SK-N-SH treated with all-trans-retinoic acid at 6 μM for 48 hours (cell line): Measurements from ENCODE around the gene PRSS27.

Experiments used
- ATAC-seq: fragments of 200-7000 bp; cut with Tn5 transposase; 3 replicates; pipeline ENCODE4 v1.9.1; 2020; ENCODE audit warnings: mild to moderate bottlenecking, moderate library complexity
- BACH2 ChIP-seq: fragments of 250-450 bp; sonication (Bioruptor Pico); IDR thresholded peaks from 2 replicates; pipeline ENCODE4 v1.9.0; 2021; ENCODE audit warnings: mild to moderate bottlenecking, borderline replicate concordance
- CREB5 ChIP-seq: fragments of 250-450 bp; sonication (Bioruptor Pico); IDR thresholded peaks from 2 replicates; pipeline ENCODE4 v1.5.1; 2020; ENCODE audit warnings: low read depth, mild to moderate bottlenecking, moderate library complexity
- CSDC2 ChIP-seq: fragments of 250-450 bp; sonication (Bioruptor Pico); IDR thresholded peaks from 2 replicates; pipeline ENCODE4 v1.5.0; 2020; ENCODE audit warnings: mild to moderate bottlenecking, moderate library complexity
- ESRRG ChIP-seq: fragments of 250-450 bp; sonication (Bioruptor Pico); IDR thresholded peaks from 2 replicates; pipeline ENCODE4 v1.6.1; 2021; ENCODE audit warnings: mild to moderate bottlenecking
- GLIS3 ChIP-seq: fragments of 250-450 bp; sonication (Bioruptor Pico); IDR thresholded peaks from 2 replicates; pipeline ENCODE4 v1.5.0; 2020; ENCODE audit warnings: mild to moderate bottlenecking, moderate library complexity
- ISL1 ChIP-seq: fragments of 250-450 bp; sonication (Bioruptor Pico); IDR thresholded peaks from 2 replicates; pipeline ENCODE4 v2.1.2; 2022; ENCODE audit warnings: mild to moderate bottlenecking, moderate library complexity
- OSR1 ChIP-seq: fragments of 250-450 bp; sonication (Bioruptor Pico); IDR thresholded peaks from 2 replicates; pipeline ENCODE4 v1.8.0; 2022; ENCODE audit warnings: moderate library complexity, mild to moderate bottlenecking, inconsistent platforms
- RARB ChIP-seq: fragments of 250-450 bp; sonication (Bioruptor Pico); IDR thresholded peaks from 2 replicates; pipeline ENCODE4 v1.8.0; 2021; ENCODE audit warnings: mild to moderate bottlenecking, moderate library complexity
- SNAI2 ChIP-seq: fragments of 250-450 bp; sonication (Bioruptor Pico); IDR thresholded peaks from 2 replicates; pipeline ENCODE4 v1.5.0; 2020; ENCODE audit warnings: mild to moderate bottlenecking, moderate library complexity
- TCF4 ChIP-seq: fragments of 250-450 bp; sonication (Bioruptor Pico); IDR thresholded peaks from 2 replicates; pipeline ENCODE4 v1.8.0; 2021; ENCODE audit warnings: mild to moderate bottlenecking, moderate library complexity, borderline replicate concordance
- TOX ChIP-seq: fragments of 250-450 bp; sonication (Bioruptor Pico); IDR thresholded peaks from 2 replicates; pipeline ENCODE4 v1.8.0; 2021; ENCODE audit warnings: mild to moderate bottlenecking, moderate library complexity, borderline replicate concordance
- ZC3H10 ChIP-seq: fragments of 250-450 bp; sonication (Bioruptor Pico); IDR thresholded peaks from 2 replicates; pipeline ENCODE4 v1.5.1; 2021; ENCODE audit warnings: mild to moderate bottlenecking, moderate library complexity
- ZFP3 ChIP-seq: fragments of 250-450 bp; sonication (Bioruptor Pico); IDR thresholded peaks from 2 replicates; pipeline ENCODE4 v1.5.0; 2020; ENCODE audit warnings: mild to moderate bottlenecking, moderate library complexity
- ZNF565 ChIP-seq: fragments of 450-650 bp; formaldehyde crosslinking; conservative IDR thresholded peaks from 2 replicates; pipeline ENCODE4 v1.5.0; 2020; ENCODE audit warnings: low read depth, mild to moderate bottlenecking, moderate library complexity
- ZNF8 ChIP-seq: fragments of 450-650 bp; formaldehyde crosslinking; IDR thresholded peaks from 2 replicates; pipeline ENCODE4 v1.5.0; 2020; ENCODE audit warnings: mild to moderate bottlenecking, moderate library complexity
- TF ChIP-seq, protein P1 (sequence below): fragments of 250-450 bp; sonication (Bioruptor Pico); IDR thresholded peaks from 2 replicates; pipeline ENCODE4 v1.8.0; 2020; ENCODE audit warnings: mild to moderate bottlenecking, moderate library complexity, borderline replicate concordance
- TF ChIP-seq, protein P2 (sequence below): fragments of 250-450 bp; sonication (Bioruptor Pico); IDR thresholded peaks from 2 replicates; pipeline ENCODE4 v1.5.0; 2020; ENCODE audit warnings: mild to moderate bottlenecking, moderate library complexity
- TF ChIP-seq, protein P3 (sequence below): fragments of 250-450 bp; sonication (Bioruptor Pico); IDR thresholded peaks from 2 replicates; pipeline ENCODE4 v1.8.0; 2021; ENCODE audit warnings: low read depth, mild to moderate bottlenecking, moderate library complexity, borderline replicate concordance

PRSS27 gene

DNA sequence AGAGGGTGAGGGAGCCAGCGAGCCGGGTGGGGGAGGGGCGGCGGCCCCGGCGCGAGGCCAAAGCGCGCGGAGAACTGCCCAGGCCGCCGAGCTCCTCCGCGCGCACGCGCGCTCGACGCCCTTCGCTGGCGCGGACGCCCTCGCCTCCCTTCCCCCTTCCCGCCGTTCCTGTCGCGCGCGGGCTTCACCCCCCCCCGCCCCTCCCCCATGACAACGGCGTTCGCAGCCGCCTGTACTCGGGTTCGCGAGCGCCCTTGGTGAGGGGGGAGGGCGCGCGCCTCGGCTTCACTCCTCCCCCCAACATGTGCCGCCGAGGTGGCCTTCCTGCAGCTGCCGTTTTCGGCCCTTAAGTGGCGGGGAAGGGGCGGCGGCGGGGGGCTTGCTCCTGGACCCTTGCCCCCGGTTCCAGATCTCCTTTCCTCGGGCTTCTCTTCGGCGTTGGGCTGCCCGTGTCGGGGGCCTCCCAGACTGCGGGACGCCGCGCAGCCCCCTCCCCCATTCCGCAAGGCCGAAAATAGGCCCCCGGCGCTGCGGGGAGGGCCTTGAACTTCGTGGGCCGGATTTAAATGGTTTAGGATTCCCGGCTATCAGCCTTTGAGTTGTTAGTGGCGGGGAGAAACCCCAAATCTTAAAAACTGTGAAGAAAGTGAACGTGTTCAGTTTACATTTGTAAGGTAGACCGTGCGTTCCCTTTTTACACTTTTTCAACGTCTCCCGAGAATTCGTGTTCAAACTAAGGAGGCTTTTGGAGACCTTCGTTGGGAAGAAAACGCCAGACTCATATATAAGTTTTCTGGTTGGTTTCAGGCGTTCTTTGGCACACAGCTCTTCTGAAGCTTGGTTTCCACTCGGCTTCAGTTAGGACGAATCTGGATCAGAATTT, 33.1 kb upstream of the PRSS27 start:
- TF ChIP-seq GLIS3 (CRISPR knock-in tag) (no peak), ZC3H10 (0 out of 2 replicates have a peak, but pooled peaks have one; percentile 17)
- TF ChIP-seq, protein P1, sequence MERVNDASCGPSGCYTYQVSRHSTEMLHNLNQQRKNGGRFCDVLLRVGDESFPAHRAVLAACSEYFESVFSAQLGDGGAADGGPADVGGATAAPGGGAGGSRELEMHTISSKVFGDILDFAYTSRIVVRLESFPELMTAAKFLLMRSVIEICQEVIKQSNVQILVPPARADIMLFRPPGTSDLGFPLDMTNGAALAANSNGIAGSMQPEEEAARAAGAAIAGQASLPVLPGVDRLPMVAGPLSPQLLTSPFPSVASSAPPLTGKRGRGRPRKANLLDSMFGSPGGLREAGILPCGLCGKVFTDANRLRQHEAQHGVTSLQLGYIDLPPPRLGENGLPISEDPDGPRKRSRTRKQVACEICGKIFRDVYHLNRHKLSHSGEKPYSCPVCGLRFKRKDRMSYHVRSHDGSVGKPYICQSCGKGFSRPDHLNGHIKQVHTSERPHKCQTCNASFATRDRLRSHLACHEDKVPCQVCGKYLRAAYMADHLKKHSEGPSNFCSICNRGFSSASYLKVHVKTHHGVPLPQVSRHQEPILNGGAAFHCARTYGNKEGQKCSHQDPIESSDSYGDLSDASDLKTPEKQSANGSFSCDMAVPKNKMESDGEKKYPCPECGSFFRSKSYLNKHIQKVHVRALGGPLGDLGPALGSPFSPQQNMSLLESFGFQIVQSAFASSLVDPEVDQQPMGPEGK (CRISPR knock-in tag): peak; percentile 93; the same call in 1 of the 2 replicates
- ATAC-seq: peak; percentile 62

GRCh38 chr16:2752035-2752849, 32.2 kb upstream of the PRSS27 start, which contains the start of gene SRRM2:
Gene SRRM2 (plus strand): TSS chr16:2752638. CDS start chr16:2756365, 3,727 bp downstream.
- TF ChIP-seq, protein P2, sequence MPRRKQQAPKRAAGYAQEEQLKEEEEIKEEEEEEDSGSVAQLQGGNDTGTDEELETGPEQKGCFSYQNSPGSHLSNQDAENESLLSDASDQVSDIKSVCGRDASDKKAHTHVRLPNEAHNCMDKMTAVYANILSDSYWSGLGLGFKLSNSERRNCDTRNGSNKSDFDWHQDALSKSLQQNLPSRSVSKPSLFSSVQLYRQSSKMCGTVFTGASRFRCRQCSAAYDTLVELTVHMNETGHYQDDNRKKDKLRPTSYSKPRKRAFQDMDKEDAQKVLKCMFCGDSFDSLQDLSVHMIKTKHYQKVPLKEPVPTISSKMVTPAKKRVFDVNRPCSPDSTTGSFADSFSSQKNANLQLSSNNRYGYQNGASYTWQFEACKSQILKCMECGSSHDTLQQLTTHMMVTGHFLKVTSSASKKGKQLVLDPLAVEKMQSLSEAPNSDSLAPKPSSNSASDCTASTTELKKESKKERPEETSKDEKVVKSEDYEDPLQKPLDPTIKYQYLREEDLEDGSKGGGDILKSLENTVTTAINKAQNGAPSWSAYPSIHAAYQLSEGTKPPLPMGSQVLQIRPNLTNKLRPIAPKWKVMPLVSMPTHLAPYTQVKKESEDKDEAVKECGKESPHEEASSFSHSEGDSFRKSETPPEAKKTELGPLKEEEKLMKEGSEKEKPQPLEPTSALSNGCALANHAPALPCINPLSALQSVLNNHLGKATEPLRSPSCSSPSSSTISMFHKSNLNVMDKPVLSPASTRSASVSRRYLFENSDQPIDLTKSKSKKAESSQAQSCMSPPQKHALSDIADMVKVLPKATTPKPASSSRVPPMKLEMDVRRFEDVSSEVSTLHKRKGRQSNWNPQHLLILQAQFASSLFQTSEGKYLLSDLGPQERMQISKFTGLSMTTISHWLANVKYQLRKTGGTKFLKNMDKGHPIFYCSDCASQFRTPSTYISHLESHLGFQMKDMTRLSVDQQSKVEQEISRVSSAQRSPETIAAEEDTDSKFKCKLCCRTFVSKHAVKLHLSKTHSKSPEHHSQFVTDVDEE: peak; percentile 36
- TF ChIP-seq GLIS3 (CRISPR knock-in tag): peak; percentile 65; the same call in 1 of the 2 replicates
- TF ChIP-seq OSR1 (CRISPR knock-in tag): no peak
- TF ChIP-seq CSDC2 (CRISPR knock-in tag): peak; percentile 94; the same call in 1 of the 2 replicates
- peak; percentile 83 for TF ChIP-seq ZFP3 (CRISPR knock-in tag)
- ATAC-seq: peak; percentile 92

GRCh38 chr16:2751577-2752034, 31.6 kb upstream of the PRSS27 start:
- ATAC-seq: no peak
- TF ChIP-seq TOX (CRISPR knock-in tag): no peak
- TF ChIP-seq ISL1 (CRISPR knock-in tag): no peak
- TF ChIP-seq OSR1 (CRISPR knock-in tag): no peak
- TF ChIP-seq CREB5 (CRISPR knock-in tag): no peak
- no peak for TF ChIP-seq RARB (CRISPR knock-in tag)
- TF ChIP-seq, protein P1 (CRISPR knock-in tag): no peak
- no peak for TF ChIP-seq SNAI2
- TF ChIP-seq BACH2 (CRISPR knock-in tag): no peak

GRCh38 chr16:2749936-2750335, 29.9 kb upstream of the PRSS27 start:
- TF ChIP-seq ISL1 (CRISPR knock-in tag): no peak
- TF ChIP-seq CSDC2 (CRISPR knock-in tag): no peak
- no peak for TF ChIP-seq RARB (CRISPR knock-in tag)
- TF ChIP-seq TCF4: no peak
- no peak for TF ChIP-seq ZNF565 (CRISPR knock-in tag)
- ATAC-seq: no peak

DNA sequence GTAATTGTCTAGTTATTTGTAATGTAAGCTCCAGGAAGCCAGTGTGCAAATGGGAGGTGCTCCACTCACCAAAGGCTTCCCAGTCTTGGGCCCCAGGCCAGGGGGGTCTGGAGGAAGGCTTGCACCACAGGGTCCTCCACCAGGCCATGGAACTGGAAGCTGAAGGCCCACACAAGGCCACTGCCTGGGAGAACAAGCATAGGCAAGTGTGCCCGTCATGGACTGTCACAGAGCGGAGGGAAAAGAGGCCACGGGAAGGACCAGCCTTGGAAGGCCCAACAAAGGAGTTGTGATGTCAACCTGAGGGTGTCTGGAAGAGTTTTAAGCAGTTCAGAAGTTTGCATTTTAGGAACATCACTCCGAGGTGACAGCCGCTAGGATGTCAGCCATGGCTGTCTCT, 29.5 kb upstream of the PRSS27 start:
- no peak for ATAC-seq
- TF ChIP-seq TOX (CRISPR knock-in tag) (no peak), BACH2 (CRISPR knock-in tag) (no peak), ZNF565 (CRISPR knock-in tag) (no peak), ESRRG (no peak), OSR1 (CRISPR knock-in tag) (no peak), RARB (CRISPR knock-in tag) (no peak), ISL1 (CRISPR knock-in tag) (no peak), ZNF8 (CRISPR knock-in tag) (no peak), ZC3H10 (no peak)
- TF ChIP-seq, protein P3, sequence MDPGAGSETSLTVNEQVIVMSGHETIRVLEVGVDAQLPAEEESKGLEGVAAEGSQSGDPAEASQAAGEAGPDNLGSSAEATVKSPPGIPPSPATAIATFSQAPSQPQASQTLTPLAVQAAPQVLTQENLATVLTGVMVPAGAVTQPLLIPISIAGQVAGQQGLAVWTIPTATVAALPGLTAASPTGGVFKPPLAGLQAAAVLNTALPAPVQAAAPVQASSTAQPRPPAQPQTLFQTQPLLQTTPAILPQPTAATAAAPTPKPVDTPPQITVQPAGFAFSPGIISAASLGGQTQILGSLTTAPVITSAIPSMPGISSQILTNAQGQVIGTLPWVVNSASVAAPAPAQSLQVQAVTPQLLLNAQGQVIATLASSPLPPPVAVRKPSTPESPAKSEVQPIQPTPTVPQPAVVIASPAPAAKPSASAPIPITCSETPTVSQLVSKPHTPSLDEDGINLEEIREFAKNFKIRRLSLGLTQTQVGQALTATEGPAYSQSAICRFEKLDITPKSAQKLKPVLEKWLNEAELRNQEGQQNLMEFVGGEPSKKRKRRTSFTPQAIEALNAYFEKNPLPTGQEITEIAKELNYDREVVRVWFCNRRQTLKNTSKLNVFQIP: no peak
- TF ChIP-seq, protein P2: no peak
